HG02588 (cell line): ENCODE data around the gene PPP3CA.

Experiments
- ATAC-seq: cut with Tn5 transposase; IDR thresholded peaks from one replicate; pipeline ENCODE4 v1.9.1; 2021; ENCODE audit warnings: mild to moderate bottlenecking, moderate library complexity; ENCODE audit not compliant: unreplicated experiment

The PPP3CA gene

GRCh38 chr4:101066626-101067170 lies 280.6 kb downstream of the PPP3CA start:
- ATAC-seq = no peak

- no peak for ATAC-seq
These were observed 281.3 kb downstream of the PPP3CA start for GRCh38 chr4:101065935-101066485.

- ATAC-seq = no peak
These were observed 282.0 kb downstream of the PPP3CA start for GRCh38 chr4:101065346-101065745.

GRCh38 chr4:101064541-101065180 lies 282.7 kb downstream of the PPP3CA start:
- ATAC-seq = no peak

- ATAC-seq = no peak
These were observed 291.9 kb downstream of the PPP3CA start for GRCh38 chr4:101055392-101055791.

GRCh38 chr4:101050837-101051205 lies 296.5 kb downstream of the PPP3CA start:
- no peak for ATAC-seq

- no peak for ATAC-seq
These were observed 297.1 kb downstream of the PPP3CA start for GRCh38 chr4:101050088-101050836.

- ATAC-seq = no peak
These were observed 297.8 kb downstream of the PPP3CA start for GRCh38 chr4:101049549-101050001.

- ATAC-seq = no peak
These were observed 302.6 kb downstream of the PPP3CA start for GRCh38 chr4:101044766-101045165.

- no peak for ATAC-seq
These were observed 304.5 kb downstream of the PPP3CA start for GRCh38 chr4:101042847-101043246.

GRCh38 chr4:101040776-101041175 lies 306.6 kb downstream of the PPP3CA start:
- ATAC-seq = no peak

- ATAC-seq = no peak
These were observed 308.0 kb downstream of the PPP3CA start for GRCh38 chr4:101039367-101039766.

GRCh38 chr4:101037938-101038413 lies 309.4 kb downstream of the PPP3CA start:
- ATAC-seq = no peak

GRCh38 chr4:101037249-101037648 lies 310.1 kb downstream of the PPP3CA start:
- no peak for ATAC-seq

- no peak for ATAC-seq
These were observed 311.8 kb downstream of the PPP3CA start for GRCh38 chr4:101035487-101035886.

GRCh38 chr4:101033986-101034385 lies 313.3 kb downstream of the PPP3CA start:
- ATAC-seq = no peak

GRCh38 chr4:101032541-101032940 lies 314.8 kb downstream of the PPP3CA start:
- no peak for ATAC-seq

- no peak for ATAC-seq
These were observed 315.4 kb downstream of the PPP3CA start for GRCh38 chr4:101031971-101032370.

GRCh38 chr4:101028886-101029285 lies 318.4 kb downstream of the PPP3CA start:
- no peak for ATAC-seq

GRCh38 chr4:101027721-101028120 lies 319.6 kb downstream of the PPP3CA start:
- no peak for ATAC-seq

- no peak for ATAC-seq
These were observed 321.6 kb downstream of the PPP3CA start for GRCh38 chr4:101025755-101026154.
